A673 (cell line): ENCODE results near the gene CIZ1. TPM values are rescaled to one million over a fixed set of nuclear protein-coding genes. Genes with fewer than 3 reads are reported as not detected.

ENCODE experiments used
- BruUV-seq: library from RNA; stranded (reverse); fragments of 400-500 nt; replicated peaks from 2 replicates; lab custom pipeline; 2021; lab: Mats Ljungman, UMichigan
- CTCF ChIA-PET: fragments of 300-600 bp; sonication (Branson Sonifier 250); formaldehyde crosslinking; loops from one replicate; lab custom pipeline; 2022; ENCODE audit warnings: antibody characterized with exemption; lab: Charles Lee
- POLR2A ChIA-PET: fragments of 300-600 bp; sonication (Branson Sonifier 250); formaldehyde crosslinking; loops from one replicate; lab custom pipeline; 2022; ENCODE audit warnings: antibody characterized with exemption; ENCODE audit not compliant: low non-redundant PET; lab: Charles Lee
- DNase-seq: peaks from one replicate; pipeline ENCODE4 v3.0.0-alpha.2; 2015; ENCODE audit warnings: low spot score
- H3K27ac ChIP-seq: fragments of 200-600 bp; sonication (generic); 2 replicates; pipeline ENCODE4 v1.5.1; 2016; ENCODE audit warnings: mixed run types, low read depth, mild to moderate bottlenecking, mixed read lengths, antibody characterized with exemption, low read length; ENCODE audit not compliant: poor library complexity, severe bottlenecking
- H3K27me3 ChIP-seq: fragments of 200-600 bp; sonication (generic); replicated peaks from 2 replicates; pipeline ENCODE4 v1.6.1; 2017; ENCODE audit warnings: mixed run types, low read depth, mild to moderate bottlenecking, mixed read lengths, antibody characterized with exemption, low read length; ENCODE audit not compliant: insufficient read depth, poor library complexity
- H3K36me3 ChIP-seq: fragments of 200-600 bp; sonication (generic); 2 replicates; pipeline ENCODE4 v1.6.1; 2016; ENCODE audit warnings: mixed run types, mild to moderate bottlenecking, mixed read lengths, antibody characterized with exemption, low read length; ENCODE audit not compliant: insufficient read depth, poor library complexity, severe bottlenecking
- H3K4me1 ChIP-seq: fragments of 200-600 bp; sonication (generic); 2 replicates; pipeline ENCODE4 v1.6.1; 2017; ENCODE audit warnings: mixed run types, mild to moderate bottlenecking, mixed read lengths, antibody characterized with exemption, low read length; ENCODE audit not compliant: insufficient read depth, poor library complexity, severe bottlenecking
- H3K4me3 ChIP-seq: fragments of 200-600 bp; sonication (generic); 2 replicates; pipeline ENCODE4 v1.5.1; 2016; ENCODE audit warnings: low read depth, mixed run types, mild to moderate bottlenecking, mixed read lengths, low read length; ENCODE audit not compliant: poor library complexity, severe bottlenecking
- H3K9me3 ChIP-seq: fragments of 200-600 bp; sonication (generic); 2 replicates; pipeline ENCODE4 v1.6.1; 2016; ENCODE audit warnings: mixed run types, low read depth, mild to moderate bottlenecking, mixed read lengths, antibody characterized with exemption, low read length; ENCODE audit not compliant: poor library complexity, severe bottlenecking
- CTCF ChIP-seq: fragments of 300-800, 200-600 bp; sonication (generic); conservative IDR thresholded peaks from 2 replicates; pipeline ENCODE4 v1.5.1; 2017; ENCODE audit warnings: low read depth, mild to moderate bottlenecking, antibody characterized with exemption, low read length, moderate library complexity, mixed read lengths
- EZH2 ChIP-seq: fragments of 200-600 bp; sonication (generic); IDR thresholded peaks from 2 replicates; pipeline ENCODE4 v1.6.1; 2017; ENCODE audit warnings: borderline replicate concordance, low read depth, mild to moderate bottlenecking, mixed read lengths, antibody characterized with exemption, low read length; ENCODE audit not compliant: poor library complexity, severe bottlenecking
- intact Hi-C: fragments of 100-400 bp; cut with micrococcal nuclease; formaldehyde crosslinking; loops from one replicate; pipeline ENCODE4 v1.10.0; 2022; ENCODE audit not compliant: unreplicated experiment
- total RNA-seq: library from RNA; stranded (reverse); gene quantifications from 2 replicates; pipeline ENCODE4 v1.2.3, GENCODE V29; 2021

CIZ1 gene
- total RNA-seq, 1 experiment from 2014 or later: 158 TPM

GRCh38 chr9:128206916-128207910 lies 15.8 kb upstream of the CIZ1 start:
- intact Hi-C loops: loop anchor here (2.0 kb wide), 1 partner anchor 44 kb away; no protein-coding TSS in a partner anchor
- no peak overlapping the region for H3K27ac ChIP-seq
- TF ChIP-seq EZH2 (no peak), CTCF (no peak)
- H3K4me1 ChIP-seq: peaks cover 3% of the 10 kb centered on the region
- no peak for DNase-seq
- no peaks in the 10 kb centered on the region for H3K27me3 ChIP-seq
- H3K4me3 ChIP-seq: no peak overlapping the region
- CTCF ChIA-PET: no interaction called here
- H3K36me3 ChIP-seq: no peaks in the 10 kb centered on the region
- no TSS peak for BruUV-seq
- no peaks in the 10 kb centered on the region for H3K9me3 ChIP-seq
- POLR2A ChIA-PET: no interaction called here

- DNase-seq: no peak
- Histone ChIP-seq H3K4me3 (no peak overlapping the region), H3K36me3 (no peaks in the 10 kb centered on the region), H3K9me3 (no peaks in the 10 kb centered on the region), H3K27me3 (no peaks in the 10 kb centered on the region), H3K4me1 (peaks cover 3% of the 10 kb centered on the region), H3K27ac (no peak overlapping the region)
- no TSS peak for BruUV-seq
- ChIA-PET CTCF (no interaction called here), POLR2A (no interaction called here)
- intact Hi-C loops: loop anchor here (2.0 kb wide), 1 partner anchor 44 kb away; no protein-coding TSS in a partner anchor
- TF ChIP-seq CTCF: no peak
Measured at GRCh38 chr9:128206484-128206883, 15.1 kb upstream of the CIZ1 start.

- Histone ChIP-seq H3K4me1 (peaks cover 3% of the 10 kb centered on the region), H3K36me3 (no peaks in the 10 kb centered on the region), H3K4me3 (no peak overlapping the region), H3K9me3 (no peaks in the 10 kb centered on the region), H3K27ac (no peak overlapping the region), H3K27me3 (no peaks in the 10 kb centered on the region)
- POLR2A ChIA-PET: no interaction called here
- no peak for DNase-seq
- CTCF ChIA-PET: no interaction called here
- intact Hi-C loops: no loop called here
- TF ChIP-seq EZH2 (no peak), CTCF (no peak)
- BruUV-seq: no TSS peak
Measured at GRCh38 chr9:128205296-128205944, 14.0 kb upstream of the CIZ1 start.
